Stimulated activated naive CD8-positive, alpha-beta T cell treated with anti-CD3 and anti-CD28 coated beads, Interleukin-15, Interleukin-2, amounts not matched to agents 100 ng/mL and 50 ng/mL, for 24 hours (primary cell): ENCODE results near the gene DENND4B.

ENCODE experiments used
- H3K27ac Mint-ChIP-seq: one replicate; pipeline ENCODE4 v1.8.0; 2021; ENCODE audit warnings: mild to moderate bottlenecking, mixed read lengths
- H3K27me3 Mint-ChIP-seq: one replicate; pipeline ENCODE4 v1.8.0; 2021; ENCODE audit warnings: mixed read lengths
- H3K36me3 Mint-ChIP-seq: one replicate; pipeline ENCODE4 v1.8.0; 2021; ENCODE audit warnings: low read depth, mixed read lengths
- H3K4me1 Mint-ChIP-seq: one replicate; pipeline ENCODE4 v1.8.0; 2021; ENCODE audit warnings: low read depth, mixed read lengths
- H3K4me3 Mint-ChIP-seq: one replicate; pipeline ENCODE4 v1.8.0; 2021; ENCODE audit warnings: mild to moderate bottlenecking, mixed read lengths
- H3K9me3 Mint-ChIP-seq: one replicate; pipeline ENCODE4 v1.8.0; 2021; ENCODE audit warnings: mixed read lengths

DENND4B gene

DNA sequence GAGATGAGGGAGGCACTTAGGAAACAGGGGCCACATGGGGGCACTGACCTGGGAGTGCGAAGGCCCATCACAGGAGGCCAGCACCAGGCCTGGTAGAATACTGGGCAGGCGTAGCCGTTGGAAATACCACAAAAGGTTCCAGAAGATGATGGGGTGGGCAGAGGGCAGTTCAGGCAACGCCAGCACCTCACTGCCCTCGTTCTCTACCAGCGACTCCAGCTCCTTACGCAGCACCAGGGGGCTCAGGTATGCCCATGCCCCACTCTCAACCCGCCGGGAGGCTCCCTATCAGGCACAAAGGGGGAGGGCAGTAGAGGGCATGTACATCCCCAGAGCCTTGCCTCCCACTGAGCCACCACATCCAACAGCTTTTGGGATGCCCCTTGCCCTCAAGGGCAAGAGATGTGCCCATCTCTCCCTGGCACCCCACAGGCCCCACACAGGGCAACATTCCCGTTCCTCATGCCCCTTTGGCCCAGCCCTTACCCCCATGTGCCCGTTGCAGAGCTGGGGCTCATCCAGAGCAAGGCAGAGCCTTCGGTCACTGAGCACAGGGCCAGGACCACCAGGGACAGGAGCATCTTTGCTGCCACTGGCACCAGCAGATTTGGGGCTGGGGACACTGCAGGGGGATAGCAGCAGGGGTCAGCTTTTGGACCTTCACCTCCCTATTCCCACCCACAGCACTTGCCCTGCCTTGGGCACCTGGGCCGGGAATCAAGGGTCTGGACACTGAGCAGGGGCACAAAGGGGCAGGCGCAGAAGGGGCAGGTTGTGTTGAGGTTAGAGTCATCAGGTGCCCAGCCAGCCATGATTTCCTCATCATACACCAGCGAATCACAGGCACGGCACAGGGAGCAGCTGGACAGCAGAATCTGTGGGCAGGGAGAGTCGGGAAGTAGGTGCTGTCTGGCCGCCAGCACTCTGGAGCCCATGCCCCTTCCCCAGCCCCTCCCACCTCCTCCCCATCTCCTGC is 14.1 kb downstream of the DENND4B start:
- H3K27ac Mint-ChIP-seq = no peak overlapping the region
- H3K36me3 Mint-ChIP-seq = peaks cover 52% of the 10 kb centered on the region
- peaks cover 13% of the 10 kb centered on the region for H3K4me1 Mint-ChIP-seq
- no peaks in the 10 kb centered on the region for H3K27me3 Mint-ChIP-seq
- no peak overlapping the region for H3K4me3 Mint-ChIP-seq
- H3K9me3 Mint-ChIP-seq = no peaks in the 10 kb centered on the region

DNA sequence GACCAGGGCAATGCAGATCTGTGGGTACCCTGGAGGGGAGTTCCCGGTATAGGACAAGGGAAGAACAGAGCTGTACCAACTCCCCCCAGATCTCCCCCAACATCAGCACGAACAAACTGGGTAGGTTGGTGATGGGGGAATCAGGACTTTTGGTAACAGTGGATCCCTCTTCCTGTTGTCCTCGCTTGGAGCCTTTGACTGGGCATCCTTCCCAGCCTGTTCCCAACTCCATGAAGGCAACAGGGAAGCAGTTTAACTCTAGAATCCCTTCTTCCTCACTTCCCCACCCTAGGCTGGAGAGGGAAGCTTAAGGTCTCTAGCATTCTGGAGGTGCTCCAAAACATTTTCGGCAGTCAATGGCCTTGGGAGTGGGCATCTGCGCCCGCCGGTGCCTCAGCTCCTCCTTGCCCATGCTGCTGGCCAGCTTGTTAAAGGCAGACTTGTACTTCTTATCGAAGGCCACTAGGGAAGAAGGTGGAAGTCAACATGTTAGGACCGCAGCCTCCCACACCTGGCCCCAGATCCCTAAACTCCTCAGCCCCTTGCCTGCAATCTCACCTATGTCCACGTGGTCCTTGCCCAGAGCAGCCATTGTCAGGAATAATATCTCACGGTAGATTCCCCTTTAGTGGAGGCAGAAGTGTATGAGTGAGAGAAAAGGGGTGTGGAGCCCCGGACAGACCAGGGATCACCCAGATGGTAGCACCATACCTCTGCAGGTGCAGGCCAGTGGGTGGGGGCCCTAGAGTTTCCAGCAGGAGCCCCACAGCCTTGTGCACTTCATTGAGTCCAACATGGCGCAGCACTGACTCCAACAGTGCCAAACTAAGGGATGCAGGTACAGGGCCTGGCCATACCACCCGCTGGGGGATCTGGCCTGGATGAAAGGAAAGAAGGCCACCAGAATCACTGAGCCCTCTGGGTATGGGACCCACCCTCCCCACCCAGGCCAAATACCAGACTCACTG is 16.3 kb downstream of the DENND4B start:
- H3K9me3 Mint-ChIP-seq = no peaks in the 10 kb centered on the region
- H3K4me3 Mint-ChIP-seq = no peak overlapping the region
- H3K27me3 Mint-ChIP-seq = no peaks in the 10 kb centered on the region
- peaks cover 13% of the 10 kb centered on the region for H3K4me1 Mint-ChIP-seq
- peaks cover 33% of the 10 kb centered on the region for H3K36me3 Mint-ChIP-seq
- H3K27ac Mint-ChIP-seq = no peak overlapping the region

DNA sequence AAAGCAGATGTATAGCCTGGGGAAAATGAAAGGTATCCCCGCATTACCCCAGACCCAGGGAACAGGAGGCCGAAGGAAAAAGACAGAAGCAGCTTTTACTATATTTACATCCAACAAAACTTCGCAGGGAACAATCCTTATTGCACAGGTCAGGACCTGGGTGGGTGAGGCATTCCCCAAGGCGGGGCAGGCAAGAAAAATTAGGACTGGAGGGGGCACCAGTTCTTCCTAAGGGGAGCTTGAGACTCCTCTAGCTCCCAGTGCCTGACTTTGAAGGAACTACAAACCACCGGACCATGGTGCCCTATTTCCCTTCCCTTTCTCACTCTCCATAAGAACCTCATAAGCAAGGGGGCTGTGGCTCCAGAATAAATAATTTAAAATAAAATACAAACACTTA is 17.1 kb downstream of the DENND4B start:
- H3K36me3 Mint-ChIP-seq = peaks cover 25% of the 10 kb centered on the region
- H3K27me3 Mint-ChIP-seq = no peaks in the 10 kb centered on the region
- H3K9me3 Mint-ChIP-seq = no peaks in the 10 kb centered on the region

DNA sequence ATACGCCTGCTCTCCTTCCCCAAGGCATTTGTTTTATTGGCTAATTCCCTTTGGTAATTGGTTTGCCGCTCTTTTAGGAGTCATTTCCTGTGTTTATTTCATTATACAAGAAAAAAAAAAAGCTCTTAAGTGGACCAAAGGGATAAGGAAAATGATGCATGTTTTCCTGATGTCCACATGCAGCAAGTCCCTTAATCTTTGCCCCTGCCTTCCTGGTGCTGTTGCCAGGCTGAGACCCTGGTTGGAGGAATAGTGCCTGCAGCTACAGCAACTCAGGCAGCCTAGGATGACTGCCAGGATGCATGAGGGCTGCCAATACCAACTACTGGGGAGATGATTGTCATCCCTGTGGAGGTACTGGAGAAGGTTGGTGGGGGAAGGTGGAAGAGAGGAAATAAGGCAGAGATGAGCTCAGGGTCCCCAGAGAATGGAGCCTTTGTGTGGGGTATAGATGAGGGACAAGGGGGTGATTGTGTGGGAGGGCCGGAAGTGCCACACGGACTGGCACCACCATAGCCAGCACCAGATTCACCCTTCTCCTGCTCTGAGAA is 17.7 kb downstream of the DENND4B start:
- Mint-ChIP-seq H3K36me3 (peaks cover 19% of the 10 kb centered on the region), H3K9me3 (no peaks in the 10 kb centered on the region), H3K27me3 (no peaks in the 10 kb centered on the region), H3K4me1 (peaks cover 22% of the 10 kb centered on the region), H3K4me3 (no peak overlapping the region), H3K27ac (peak overlapping the region; percentile 13)

More for the DNA sequence above, 17.1 kb downstream of the DENND4B start:
- no peak overlapping the region for H3K4me3 Mint-ChIP-seq
- no peak overlapping the region for H3K27ac Mint-ChIP-seq
- H3K4me1 Mint-ChIP-seq = peaks cover 16% of the 10 kb centered on the region

DNA sequence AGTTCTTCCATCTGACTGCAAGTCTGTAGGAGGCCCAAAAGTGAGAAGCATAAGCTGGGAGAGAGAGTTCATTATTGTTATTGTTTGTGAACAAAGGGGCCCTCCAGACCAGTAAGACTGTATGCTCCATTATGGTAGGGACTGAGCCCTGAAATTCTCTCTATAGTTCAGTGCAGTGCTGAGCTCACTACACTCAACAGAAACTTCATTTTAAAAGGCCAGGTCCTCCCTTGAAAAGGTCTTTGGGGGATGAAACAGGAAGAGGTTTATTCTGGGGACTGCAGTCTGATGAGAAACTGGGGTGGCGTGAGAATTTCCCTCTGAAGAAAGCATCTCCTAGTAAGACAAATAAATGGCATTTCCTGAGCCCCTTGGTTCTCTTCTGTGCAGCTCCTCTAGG is 18.3 kb downstream of the DENND4B start:
- peaks cover 17% of the 10 kb centered on the region for H3K36me3 Mint-ChIP-seq
- peaks cover 24% of the 10 kb centered on the region for H3K4me1 Mint-ChIP-seq
- no peaks in the 10 kb centered on the region for H3K9me3 Mint-ChIP-seq
- no peak overlapping the region for H3K4me3 Mint-ChIP-seq
- H3K27ac Mint-ChIP-seq = peak overlapping the region; percentile 13
- H3K27me3 Mint-ChIP-seq = no peaks in the 10 kb centered on the region

DNA sequence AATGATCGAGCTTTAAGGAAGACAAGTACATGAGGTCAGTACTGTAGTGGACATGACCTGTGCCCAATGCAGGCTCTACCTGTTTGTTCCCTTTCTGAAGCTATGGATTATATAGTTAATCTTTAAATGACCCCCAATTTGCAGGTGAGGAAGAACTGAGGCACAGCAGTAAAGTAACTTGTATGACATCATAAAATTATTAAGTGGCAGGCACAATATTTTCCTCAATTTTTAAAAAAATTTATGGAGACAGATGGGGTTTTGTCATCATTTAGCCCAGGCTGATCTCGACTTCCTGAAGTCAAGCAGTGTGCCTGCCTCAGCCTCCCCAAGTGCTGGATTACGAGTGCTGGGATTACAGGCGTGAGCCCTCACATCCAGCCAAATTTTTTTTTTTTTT is 20.1 kb downstream of the DENND4B start:
- peaks cover 8% of the 10 kb centered on the region for H3K36me3 Mint-ChIP-seq
- H3K9me3 Mint-ChIP-seq = no peaks in the 10 kb centered on the region
- no peaks in the 10 kb centered on the region for H3K27me3 Mint-ChIP-seq
- H3K4me1 Mint-ChIP-seq = peaks cover 26% of the 10 kb centered on the region
- H3K27ac Mint-ChIP-seq = no peak overlapping the region
- H3K4me3 Mint-ChIP-seq = no peak overlapping the region

DNA sequence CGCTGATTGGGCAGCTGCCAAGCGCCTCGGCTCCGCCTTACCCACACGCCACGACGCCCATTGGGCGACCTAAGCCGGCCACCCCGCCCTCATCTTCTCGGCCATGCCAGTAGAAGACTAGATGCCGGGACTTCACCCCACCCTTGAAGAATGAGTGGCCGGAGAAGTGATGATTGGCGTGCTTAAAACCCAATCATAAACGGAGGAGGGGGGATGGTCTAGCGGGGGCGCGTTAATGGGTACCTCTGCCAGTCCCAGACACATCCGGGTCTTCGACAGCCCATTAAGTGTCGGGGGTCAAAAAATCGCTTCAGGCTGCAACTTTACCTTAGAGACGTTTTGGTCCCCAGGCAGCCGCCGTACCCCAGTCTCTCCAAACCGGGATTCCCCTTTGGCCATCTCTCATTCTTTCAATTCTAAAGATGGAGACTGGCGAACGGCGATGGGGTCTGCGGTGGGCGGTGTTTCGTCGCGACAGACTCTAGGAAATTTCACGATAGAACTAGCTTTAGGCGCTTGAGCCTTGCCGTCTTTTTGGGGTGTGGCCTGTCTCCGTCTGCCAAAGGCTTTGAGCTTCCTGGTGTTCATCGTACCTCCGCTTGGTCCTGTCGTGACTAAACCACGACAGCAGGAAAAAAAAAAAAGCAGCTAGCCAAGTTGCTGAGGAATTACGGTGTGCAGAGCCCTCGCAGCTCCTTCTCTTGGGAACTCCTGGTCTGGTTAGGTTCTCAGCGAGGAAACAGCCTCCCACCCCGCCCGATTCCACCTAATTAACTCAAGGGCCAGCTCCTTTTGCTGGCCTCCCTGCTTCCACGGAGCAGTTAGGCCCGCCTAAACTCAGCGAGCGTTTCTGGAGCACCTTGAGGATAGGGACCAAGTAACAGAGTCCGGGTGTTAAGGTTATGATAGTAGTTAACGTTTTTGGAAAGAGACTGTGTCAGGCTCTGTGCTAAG is 23.3 kb downstream of the DENND4B start, which contains the start of gene GATAD2B:
GATAD2B (minus strand) TSS at position 1 of the 954 bp plus-strand sequence. CDS start 94,625 bp downstream, outside the sequence.
- Mint-ChIP-seq H3K4me3 (peak within 1 kb of the TSS; percentile 91), H3K4me1 (peaks cover 46% of the 10 kb centered on the region), H3K9me3 (no peaks in the 10 kb centered on the region), H3K27me3 (no peaks in the 10 kb centered on the region), H3K36me3 (peaks cover 1% of the 10 kb centered on the region), H3K27ac (peak within 1 kb of the TSS; percentile 94)

GRCh38 chr1:153922076-153922971 is 24.2 kb downstream of the DENND4B start:
- H3K27me3 Mint-ChIP-seq = no peaks in the 10 kb centered on the region
- H3K4me3 Mint-ChIP-seq = peak overlapping the region; percentile 91
- H3K36me3 Mint-ChIP-seq = peaks cover 11% of the 10 kb centered on the region
- H3K9me3 Mint-ChIP-seq = no peaks in the 10 kb centered on the region
- H3K27ac Mint-ChIP-seq = peak overlapping the region; percentile 94
- H3K4me1 Mint-ChIP-seq = peaks cover 52% of the 10 kb centered on the region

DNA sequence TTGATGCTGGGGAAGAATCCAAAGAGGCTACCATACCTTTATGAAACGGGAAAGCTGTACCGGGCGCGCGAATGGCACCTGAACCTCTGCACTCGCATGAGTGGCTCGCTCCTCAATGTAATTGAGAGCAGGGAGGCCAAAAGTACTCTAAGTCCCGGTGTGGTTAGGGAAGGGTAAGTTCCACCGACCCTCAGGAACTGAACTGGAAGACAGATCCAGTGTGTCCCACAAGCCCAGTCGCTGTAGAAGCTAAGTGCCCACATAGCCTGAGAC is 24.8 kb downstream of the DENND4B start:
- Mint-ChIP-seq H3K4me1 (peaks cover 54% of the 10 kb centered on the region), H3K27ac (peak overlapping the region; percentile 90), H3K36me3 (peaks cover 11% of the 10 kb centered on the region), H3K4me3 (peak overlapping the region; percentile 91), H3K27me3 (no peaks in the 10 kb centered on the region), H3K9me3 (no peaks in the 10 kb centered on the region)

DNA sequence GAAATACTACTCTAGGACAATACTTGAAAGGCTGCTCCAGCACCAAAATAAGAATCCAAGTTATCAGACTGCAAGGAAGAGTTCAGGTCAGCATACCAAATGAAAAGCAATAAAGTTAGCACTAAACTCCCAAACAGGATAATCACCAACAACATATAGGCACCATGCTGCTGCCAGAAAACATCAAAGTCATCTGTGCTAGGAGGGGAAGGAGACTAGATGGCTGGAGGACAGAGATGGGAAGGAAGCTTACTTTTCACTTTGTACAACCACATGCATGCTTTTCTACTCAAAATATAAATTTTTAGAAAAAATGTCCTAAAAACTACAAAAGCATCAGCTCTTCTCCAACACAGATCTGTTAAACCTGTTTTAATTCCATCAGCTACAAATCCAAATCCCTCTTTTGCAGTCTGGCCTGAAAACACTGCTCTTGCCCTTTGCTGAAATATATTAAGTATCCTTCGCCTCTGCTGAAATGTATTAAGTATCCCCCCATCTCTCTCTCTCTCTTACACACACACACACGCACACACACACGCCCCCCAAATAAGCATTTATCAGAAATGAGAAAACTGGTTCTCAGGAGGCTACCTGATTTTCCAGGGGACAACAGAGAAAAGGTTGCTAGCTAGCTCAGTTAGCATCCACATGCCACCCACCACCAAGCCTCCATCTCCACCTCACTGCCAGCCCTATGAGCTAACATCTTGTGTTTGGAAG is 25.3 kb downstream of the DENND4B start:
- Mint-ChIP-seq H3K36me3 (peaks cover 14% of the 10 kb centered on the region), H3K27me3 (no peaks in the 10 kb centered on the region), H3K9me3 (no peaks in the 10 kb centered on the region), H3K4me3 (peak overlapping the region; percentile 91), H3K27ac (peak overlapping the region; percentile 90), H3K4me1 (peaks cover 57% of the 10 kb centered on the region)

DNA sequence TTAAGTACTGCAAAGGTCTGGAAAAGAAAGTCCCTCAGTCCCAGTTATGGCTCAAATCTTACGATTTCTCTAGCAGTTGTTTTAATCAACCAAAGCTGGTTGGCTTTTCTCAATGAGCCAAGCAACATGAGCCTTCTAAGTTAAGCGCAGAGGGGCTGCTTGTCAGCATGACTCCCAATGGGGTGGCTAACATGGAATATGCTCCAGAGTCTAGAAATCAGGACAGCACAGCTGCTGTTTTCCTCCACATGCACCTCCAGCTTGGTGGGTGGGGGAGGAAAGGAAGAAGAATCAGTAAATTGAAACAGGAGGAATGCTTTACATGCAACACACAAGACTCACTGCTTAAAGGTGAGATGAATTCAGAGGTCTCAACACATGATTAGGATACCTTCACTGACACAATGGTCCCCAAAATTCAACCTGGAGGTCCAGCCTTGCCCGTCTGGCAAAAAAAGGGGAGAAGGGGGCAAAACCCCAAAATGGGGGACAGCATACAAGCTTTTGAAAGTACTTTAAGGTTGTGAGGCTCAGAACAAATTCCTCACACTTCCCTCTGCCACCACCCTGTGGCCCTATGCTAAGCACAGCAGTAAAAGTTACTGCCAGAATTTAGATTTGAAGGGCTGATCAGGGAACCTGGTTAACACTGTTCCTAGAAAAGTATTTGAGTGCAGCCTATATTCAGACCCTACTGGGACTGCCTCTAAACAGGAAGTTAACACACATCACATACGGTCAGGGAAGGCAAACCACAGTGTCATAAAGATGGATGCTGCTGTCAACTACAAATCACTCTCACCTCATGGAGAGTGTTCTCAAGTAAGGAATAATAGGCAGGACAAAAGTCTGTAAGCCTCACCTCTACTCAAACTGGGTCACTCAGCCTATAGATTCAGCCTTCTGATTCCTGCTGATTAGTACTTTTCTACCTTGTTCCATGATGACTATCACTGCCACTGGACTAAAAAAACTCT is 26.4 kb downstream of the DENND4B start:
- H3K4me1 Mint-ChIP-seq = peaks cover 59% of the 10 kb centered on the region

GRCh38 chr1:153916297-153916696 is 30.2 kb downstream of the DENND4B start:
- Mint-ChIP-seq H3K27ac (peak overlapping the region; percentile 54), H3K36me3 (peaks cover 29% of the 10 kb centered on the region), H3K4me1 (peaks cover 60% of the 10 kb centered on the region)

More for the DNA sequence above, 26.4 kb downstream of the DENND4B start:
- Mint-ChIP-seq H3K36me3 (peaks cover 20% of the 10 kb centered on the region), H3K27ac (peak overlapping the region; percentile 90), H3K27me3 (no peaks in the 10 kb centered on the region), H3K9me3 (no peaks in the 10 kb centered on the region), H3K4me3 (peak overlapping the region; percentile 91)

More at GRCh38 chr1:153916297-153916696, 30.2 kb downstream of the DENND4B start:
- no peak overlapping the region for H3K4me3 Mint-ChIP-seq
- H3K27me3 Mint-ChIP-seq = no peaks in the 10 kb centered on the region
- no peaks in the 10 kb centered on the region for H3K9me3 Mint-ChIP-seq
